HEK293T (cell line): ENCODE measurements around the gene TBL1XR1.

Experiments used
- CTCF ChIA-PET: fragments of 350-600 bp; formaldehyde crosslinking; extraction: SDS; loops from one replicate; lab custom pipeline; 2021; ENCODE audit warnings: antibody characterized with exemption, inconsistent platforms; lab: Yijun Ruan, JAX
- POLR2A ChIA-PET: fragments of 350-600 bp; formaldehyde crosslinking; extraction: SDS; loops from one replicate; lab custom pipeline; 2020; ENCODE audit warnings: antibody characterized with exemption, inconsistent platforms; lab: Yijun Ruan, JAX
- DNase-seq: peaks from one replicate; pipeline ENCODE4 v3.0.0; 2012; ENCODE audit warnings: mixed read lengths; ENCODE audit errors: extremely low spot score
- ARNT ChIP-seq: fragments of 450-650 bp; IDR thresholded peaks from 2 replicates; pipeline ENCODE4 v1.6.1; 2017; ENCODE audit warnings: mild to moderate bottlenecking
- BHLHE40 ChIP-seq: fragments of 450-650 bp; IDR thresholded peaks from 2 replicates; pipeline ENCODE4 v1.6.1; 2016; ENCODE audit warnings: mild to moderate bottlenecking, moderate library complexity, borderline replicate concordance
- CTBP1 ChIP-seq: fragments of 450-650 bp; IDR thresholded peaks from 2 replicates; pipeline ENCODE4 v1.6.1; 2016; ENCODE audit warnings: borderline replicate concordance
- ELF4 ChIP-seq: fragments of 450-650 bp; IDR thresholded peaks from 2 replicates; pipeline ENCODE4 v1.6.1; 2017; ENCODE audit warnings: antibody characterized with exemption
- FOXA1 ChIP-seq: fragments of 450-650 bp; IDR thresholded peaks from 2 replicates; pipeline ENCODE4 v1.6.1; 2016; ENCODE audit warnings: mild to moderate bottlenecking
- FOXK2 ChIP-seq: fragments of 450-650 bp; IDR thresholded peaks from 2 replicates; pipeline ENCODE4 v1.6.1; 2016; ENCODE audit warnings: mild to moderate bottlenecking
- FOXM1 ChIP-seq: fragments of 450-650 bp; IDR thresholded peaks from 2 replicates; pipeline ENCODE4 v1.6.1; 2017; ENCODE audit warnings: mild to moderate bottlenecking, borderline replicate concordance
- HDGF ChIP-seq: fragments of 450-650 bp; IDR thresholded peaks from 2 replicates; pipeline ENCODE4 v1.6.1; 2017; ENCODE audit warnings: antibody characterized with exemption, borderline replicate concordance
- L3MBTL2 ChIP-seq: fragments of 450-650 bp; conservative IDR thresholded peaks from 2 replicates; pipeline ENCODE4 v1.6.1; 2016; ENCODE audit warnings: mild to moderate bottlenecking
- LEF1 ChIP-seq: fragments of 450-650 bp; IDR thresholded peaks from 2 replicates; pipeline ENCODE4 v1.6.1; 2017; ENCODE audit warnings: mild to moderate bottlenecking, borderline replicate concordance
- NFRKB ChIP-seq: fragments of 450-650 bp; IDR thresholded peaks from 2 replicates; pipeline ENCODE4 v1.6.1; 2016; ENCODE audit warnings: mild to moderate bottlenecking, moderate library complexity
- SP1 ChIP-seq: fragments of 450-650 bp; IDR thresholded peaks from 2 replicates; pipeline ENCODE4 v1.6.1; 2017
- SUZ12 ChIP-seq: fragments of 450-650 bp; IDR thresholded peaks from 2 replicates; pipeline ENCODE4 v1.6.1; 2016; ENCODE audit warnings: mild to moderate bottlenecking
- TARDBP ChIP-seq: fragments of 450-650 bp; IDR thresholded peaks from 2 replicates; pipeline ENCODE4 v1.6.1; 2016
- ZNF384 ChIP-seq: fragments of 450-650 bp; IDR thresholded peaks from 2 replicates; pipeline ENCODE4 v1.6.1; 2016
- TF ChIP-seq, protein P1 (sequence below): fragments of 450-650 bp; IDR thresholded peaks from 2 replicates; pipeline ENCODE4 v1.6.1; 2016

Gene TBL1XR1

DNA sequence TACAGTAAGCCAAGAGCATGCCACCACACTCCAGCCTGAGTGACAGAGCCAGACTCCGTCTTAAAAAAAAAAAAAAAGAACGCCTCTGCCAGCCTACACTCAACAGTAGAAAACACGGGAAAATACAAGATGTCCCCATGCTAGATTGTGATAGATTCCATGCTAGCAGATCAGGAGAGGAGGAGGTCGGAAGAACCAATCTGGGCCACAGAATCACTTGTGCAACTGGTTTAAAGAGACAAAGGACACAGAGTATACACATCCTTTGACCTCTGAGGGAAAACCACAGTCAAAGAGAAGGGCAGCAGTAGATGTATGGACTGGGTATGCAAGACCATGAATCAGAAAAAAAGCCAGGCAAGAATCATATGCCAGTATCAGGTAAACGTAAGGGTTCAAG, 15.9 kb downstream of the TBL1XR1 start:
- DNase-seq, result no peak
- ChIA-PET CTCF (no interaction called here), POLR2A (no interaction called here)
- no peak for TF ChIP-seq NFRKB
- no peak for TF ChIP-seq L3MBTL2
- TF ChIP-seq, protein P1, sequence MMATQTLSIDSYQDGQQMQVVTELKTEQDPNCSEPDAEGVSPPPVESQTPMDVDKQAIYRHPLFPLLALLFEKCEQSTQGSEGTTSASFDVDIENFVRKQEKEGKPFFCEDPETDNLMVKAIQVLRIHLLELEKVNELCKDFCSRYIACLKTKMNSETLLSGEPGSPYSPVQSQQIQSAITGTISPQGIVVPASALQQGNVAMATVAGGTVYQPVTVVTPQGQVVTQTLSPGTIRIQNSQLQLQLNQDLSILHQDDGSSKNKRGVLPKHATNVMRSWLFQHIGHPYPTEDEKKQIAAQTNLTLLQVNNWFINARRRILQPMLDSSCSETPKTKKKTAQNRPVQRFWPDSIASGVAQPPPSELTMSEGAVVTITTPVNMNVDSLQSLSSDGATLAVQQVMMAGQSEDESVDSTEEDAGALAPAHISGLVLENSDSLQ, result no peak
- no peak for TF ChIP-seq ZNF384
- TF ChIP-seq SP1, result no peak

GRCh38 chr3:177180506-177180905, 16.8 kb downstream of the TBL1XR1 start:
- CTCF ChIA-PET, result no interaction called here
- no peak for DNase-seq
- no peak for TF ChIP-seq SP1
- no peak for TF ChIP-seq FOXK2
- no peak for TF ChIP-seq SUZ12
- POLR2A ChIA-PET, result no interaction called here

DNA sequence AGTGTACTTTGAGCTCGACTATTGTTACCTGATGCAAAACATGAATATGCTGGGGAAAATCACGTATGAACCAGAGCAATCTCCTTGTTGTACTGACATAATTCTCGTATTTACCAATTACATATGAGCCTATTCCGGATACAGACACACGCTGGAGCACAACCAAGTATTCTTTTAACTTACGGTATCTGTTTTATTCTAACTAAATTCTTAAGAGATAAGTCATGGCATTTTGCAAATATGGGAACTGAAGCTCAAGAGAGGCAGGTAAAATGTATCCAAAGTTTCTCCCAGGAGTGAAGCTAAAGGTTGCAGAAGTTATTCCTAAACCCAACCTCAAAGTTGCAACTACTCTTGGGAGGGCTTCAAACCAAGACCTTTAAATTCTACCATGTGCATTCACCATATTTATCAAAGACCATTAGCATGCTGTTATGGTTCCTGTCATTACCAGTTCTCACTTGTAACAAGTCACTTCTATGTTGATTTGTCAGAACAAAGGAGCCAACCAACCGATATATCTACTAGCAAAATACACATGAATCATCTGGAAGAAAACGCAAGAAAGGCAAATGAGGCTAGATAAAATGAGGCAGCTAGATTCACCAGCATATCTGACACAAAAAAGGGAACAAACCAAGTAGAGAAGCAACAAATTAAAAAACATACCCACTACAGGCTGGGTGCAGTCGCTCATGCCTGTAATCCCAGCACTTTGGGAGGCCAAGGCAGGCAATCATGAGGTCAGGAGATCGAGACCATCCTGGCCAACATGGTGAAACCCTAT, 17.8 kb downstream of the TBL1XR1 start:
- DNase-seq, result no peak
- CTCF ChIA-PET, result no interaction called here
- TF ChIP-seq FOXM1, result no peak
- no peak for TF ChIP-seq SUZ12
- TF ChIP-seq SP1, result no peak
- no peak for TF ChIP-seq CTBP1
- TF ChIP-seq L3MBTL2, result no peak
- TF ChIP-seq FOXK2, result no peak
- TF ChIP-seq ZNF384, result no peak
- no peak for TF ChIP-seq ARNT
- TF ChIP-seq ELF4, result no peak
- no peak for TF ChIP-seq HDGF
- no peak for TF ChIP-seq TARDBP
- TF ChIP-seq BHLHE40, result no peak
- TF ChIP-seq, protein P1, result no peak
- TF ChIP-seq LEF1, result no peak
- POLR2A ChIA-PET, result no interaction called here

DNA sequence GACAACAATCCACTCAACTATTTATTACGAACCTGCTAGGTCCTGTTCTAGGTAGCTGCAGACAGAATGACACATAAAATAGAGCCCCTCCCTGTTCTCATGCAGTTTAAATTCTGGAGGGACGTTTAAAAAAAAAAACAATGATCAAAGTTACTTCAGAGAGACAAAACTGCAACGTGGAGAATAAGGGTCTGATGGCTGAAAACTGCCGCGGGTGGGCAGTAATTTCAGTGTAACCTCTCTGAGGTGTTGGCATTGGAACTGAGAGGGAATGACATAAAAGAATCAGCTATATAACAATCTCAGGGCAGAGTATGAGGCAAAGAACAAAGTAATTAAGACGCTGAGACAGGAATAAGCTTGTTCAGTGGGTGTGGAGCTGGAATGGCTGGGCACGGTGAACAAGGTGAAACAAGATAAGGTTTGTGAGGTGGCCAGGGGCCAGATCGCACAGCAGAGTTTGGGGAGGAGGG, 19.5 kb downstream of the TBL1XR1 start:
- POLR2A ChIA-PET, result no interaction called here

GRCh38 chr3:177174607-177175170, 22.6 kb downstream of the TBL1XR1 start:
- POLR2A ChIA-PET, result no interaction called here
- TF ChIP-seq SP1 (no peak), FOXK2 (no peak), BHLHE40 (no peak), TARDBP (no peak), FOXM1 (no peak), ARNT (no peak), LEF1 (no peak), HDGF (no peak), L3MBTL2 (no peak), ELF4 (no peak), ZNF384 (no peak)
- TF ChIP-seq, protein P1, result no peak
- CTCF ChIA-PET, result no interaction called here
- no peak for DNase-seq

More for the DNA sequence above, 19.5 kb downstream of the TBL1XR1 start:
- CTCF ChIA-PET, result interaction anchor here (0.6 kb wide), 1 partner anchor 51 kb away, joined by 3 read pairs; no protein-coding TSS in a partner anchor
- TF ChIP-seq NFRKB, result no peak
- TF ChIP-seq CTBP1, result no peak
- TF ChIP-seq ARNT, result no peak
- no peak for TF ChIP-seq L3MBTL2
- TF ChIP-seq FOXK2, result no peak
- TF ChIP-seq ELF4, result no peak
- no peak for TF ChIP-seq BHLHE40
- TF ChIP-seq LEF1, result no peak
- no peak for TF ChIP-seq SP1
- no peak for TF ChIP-seq TARDBP
- no peak for TF ChIP-seq SUZ12
- TF ChIP-seq, protein P1, result no peak
- TF ChIP-seq FOXA1, result no peak
- no peak for TF ChIP-seq FOXM1
- no peak for TF ChIP-seq ZNF384
- no peak for TF ChIP-seq HDGF
- no peak for DNase-seq
